Upper lobe of left lung (tissue), 6 donors: ENCODE results near the gene SLC19A1. TPM values are rescaled to one million over a fixed set of nuclear protein-coding genes. Genes with fewer than 3 reads are reported as not detected.

ENCODE experiments used
- ATAC-seq, 2 donors: fragments of 200-7000 bp; cut with Tn5 transposase; one replicate each; pipeline ENCODE4 v1.9.1; 2022; ENCODE audit warnings: mild to moderate bottlenecking in 2 of 2, moderate library complexity in 2 of 2; ENCODE audit not compliant: low FRiP score in 2 of 2
- DNase-seq, 2 donors: peaks; one replicate each; pipeline ENCODE4 v3.0.0-alpha.2; 2019 to 2020
- H3K27ac ChIP-seq, 4 donors: fragments of 200-600 bp; sonication (generic); one replicate each; pipeline ENCODE4 v1.5.1; 2016 to 2019
- H3K27me3 ChIP-seq, 4 donors: fragments of 200-600 bp; sonication (generic); one replicate each; pipeline ENCODE4 v1.5.1; 2017 to 2019
- H3K36me3 ChIP-seq, 4 donors: fragments of 200-600 bp; sonication (generic); one replicate each; pipeline ENCODE4 v1.5.1; 2016 to 2019
- H3K4me1 ChIP-seq, 4 donors: fragments of 200-600 bp; sonication (generic); one replicate each; pipeline ENCODE4 v1.5.1; 2018 to 2019
- H3K4me3 ChIP-seq, 4 donors: fragments of 200-600 bp; sonication (generic); one replicate each; pipeline ENCODE4 v1.5.1; 2017 to 2019; ENCODE audit warnings: mild to moderate bottlenecking in 2 of 4, moderate library complexity in 1 of 4
- H3K9me3 ChIP-seq, 4 donors: fragments of 200-600 bp; sonication (generic); one replicate each; pipeline ENCODE4 v1.5.1; 2018 to 2019
- EP300 ChIP-seq, 4 donors: sonication (generic); formaldehyde crosslinking; IDR thresholded peaks; one replicate each; pipeline ENCODE4 v1.5.1; 2017; ENCODE audit warnings: antibody characterized with exemption in 4 of 4, control low read depth in 2 of 4
- POLR2A ChIP-seq, 4 donors: fragments of 450-650 bp; IDR thresholded peaks; one replicate each; pipeline ENCODE4 v1.5.1; 2016 to 2017; ENCODE audit warnings: antibody characterized with exemption in 4 of 4, mild to moderate bottlenecking in 2 of 4
- POLR2AphosphoS5 ChIP-seq, 2 donors: sonication (generic); formaldehyde crosslinking; IDR thresholded peaks; one replicate each; pipeline ENCODE4 v1.5.1; 2017; ENCODE audit warnings: antibody characterized with exemption in 2 of 2
- WGBS, 2 donors: methylation state at CpG; one replicate each; pipeline ENCODE4 v1.1.5; 2017 to 2018; 5-methylcytosine and 5-hydroxymethylcytosine counted together
- total RNA-seq, 6 donors: library from RNA; depleted of rRNA in 4 of 6; stranded (reverse); fragments of >200 nt in 4 of 6; gene quantifications; one replicate each; pipeline versions ENCODE4 v1.1.0 to v1.2.1, GENCODE V29; 2016 to 2021
- TF ChIP-seq, protein P1 (sequence below), 6 experiments: fragments of 450-650 bp in 4 of 6; fragments of 200-600 bp in 2 of 6; sonication (generic) in 2 of 6; IDR thresholded peaks; one replicate each; pipeline ENCODE4 v1.5.1; 2016 to 2019; ENCODE audit warnings: antibody characterized with exemption in 6 of 6
- donor health status: DM: no; HTN: no; CAD: no; lungs with moderate emphysema.
- donor health status: DM: no; HTN: yes; CAD: no; lungs with severe emphysema.

SLC19A1 gene
- total RNA-seq, 6 donors from 2014 or later: 36.4 to 75.6 (median 49.9) TPM

DNA sequence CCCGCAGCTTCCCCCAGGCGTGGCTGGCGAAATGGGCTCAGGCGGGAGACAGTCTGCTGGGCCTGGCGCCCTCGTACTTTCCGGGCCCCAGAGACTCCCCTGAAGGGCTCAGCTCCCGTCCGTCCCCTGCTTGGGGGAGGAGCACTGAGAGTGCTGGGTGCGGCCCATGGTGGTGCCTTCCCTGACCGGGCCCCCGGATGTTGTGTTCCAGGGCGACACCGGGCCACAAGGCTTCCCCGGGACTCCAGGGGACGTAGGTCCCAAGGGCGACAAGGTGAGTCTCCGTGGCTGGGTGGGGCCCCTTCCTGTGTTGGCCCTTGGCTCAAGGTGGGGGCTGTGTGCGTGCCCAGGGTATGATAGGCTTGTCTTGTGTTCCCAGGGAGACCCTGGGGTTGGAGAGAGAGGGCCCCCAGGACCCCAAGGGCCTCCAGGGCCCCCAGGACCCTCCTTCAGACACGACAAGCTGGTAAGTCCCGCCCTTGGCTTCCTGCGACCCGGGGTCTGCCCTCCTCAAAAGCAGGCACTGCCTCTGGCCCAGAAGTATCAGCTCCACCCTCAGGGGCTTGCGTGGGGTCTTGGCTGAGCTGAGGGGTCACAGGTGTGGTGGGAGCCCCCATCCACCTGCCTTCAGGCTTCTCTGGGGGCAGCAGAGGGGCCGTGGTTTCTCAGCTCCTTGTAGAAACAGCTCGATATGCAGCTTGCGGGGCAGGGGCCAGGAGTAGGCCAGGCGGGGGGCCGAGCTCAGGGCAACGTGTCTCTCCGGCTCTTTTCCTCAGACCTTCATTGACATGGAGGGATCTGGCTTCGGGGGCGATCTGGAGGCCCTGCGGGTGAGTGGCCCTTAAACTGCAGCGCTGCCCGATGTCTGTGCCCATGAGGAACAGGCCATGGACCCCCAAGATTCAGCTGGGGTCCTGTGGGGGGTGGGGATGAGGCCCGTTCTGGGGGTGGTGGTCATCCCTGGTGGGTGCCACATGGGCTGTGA, 62.3 kb downstream of the SLC19A1 start:
- H3K27ac ChIP-seq: peak overlapping the region in 1 of 4 donors; percentile 42
- TF ChIP-seq POLR2AphosphoS5 (IDR thresholded peaks at IDR 0.05) (no peak), POLR2A (IDR thresholded peaks at IDR 0.05) (no peak), EP300 (IDR thresholded peaks at IDR 0.05) (no peak)
- TF ChIP-seq, protein P1, sequence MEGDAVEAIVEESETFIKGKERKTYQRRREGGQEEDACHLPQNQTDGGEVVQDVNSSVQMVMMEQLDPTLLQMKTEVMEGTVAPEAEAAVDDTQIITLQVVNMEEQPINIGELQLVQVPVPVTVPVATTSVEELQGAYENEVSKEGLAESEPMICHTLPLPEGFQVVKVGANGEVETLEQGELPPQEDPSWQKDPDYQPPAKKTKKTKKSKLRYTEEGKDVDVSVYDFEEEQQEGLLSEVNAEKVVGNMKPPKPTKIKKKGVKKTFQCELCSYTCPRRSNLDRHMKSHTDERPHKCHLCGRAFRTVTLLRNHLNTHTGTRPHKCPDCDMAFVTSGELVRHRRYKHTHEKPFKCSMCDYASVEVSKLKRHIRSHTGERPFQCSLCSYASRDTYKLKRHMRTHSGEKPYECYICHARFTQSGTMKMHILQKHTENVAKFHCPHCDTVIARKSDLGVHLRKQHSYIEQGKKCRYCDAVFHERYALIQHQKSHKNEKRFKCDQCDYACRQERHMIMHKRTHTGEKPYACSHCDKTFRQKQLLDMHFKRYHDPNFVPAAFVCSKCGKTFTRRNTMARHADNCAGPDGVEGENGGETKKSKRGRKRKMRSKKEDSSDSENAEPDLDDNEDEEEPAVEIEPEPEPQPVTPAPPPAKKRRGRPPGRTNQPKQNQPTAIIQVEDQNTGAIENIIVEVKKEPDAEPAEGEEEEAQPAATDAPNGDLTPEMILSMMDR (IDR thresholded peaks at IDR 0.05): no peak
- peaks cover 7 to 32% (median 17%) of the 10 kb centered on the region in 4 donors for H3K4me1 ChIP-seq
- DNase-seq: peak in 1 of 2 donors; percentile 56
- no peak for ATAC-seq
- H3K4me3 ChIP-seq: no peak overlapping the region
- no peaks in the 10 kb centered on the region for H3K27me3 ChIP-seq
- H3K36me3 ChIP-seq: peaks cover 0 to 30% (median 12%) of the 10 kb centered on the region in 4 donors
- no peaks in the 10 kb centered on the region for H3K9me3 ChIP-seq
- WGBS, 2 donors: 89 to 97% methylated on average over 15 to 34 of the region's 37 CpGs

DNA sequence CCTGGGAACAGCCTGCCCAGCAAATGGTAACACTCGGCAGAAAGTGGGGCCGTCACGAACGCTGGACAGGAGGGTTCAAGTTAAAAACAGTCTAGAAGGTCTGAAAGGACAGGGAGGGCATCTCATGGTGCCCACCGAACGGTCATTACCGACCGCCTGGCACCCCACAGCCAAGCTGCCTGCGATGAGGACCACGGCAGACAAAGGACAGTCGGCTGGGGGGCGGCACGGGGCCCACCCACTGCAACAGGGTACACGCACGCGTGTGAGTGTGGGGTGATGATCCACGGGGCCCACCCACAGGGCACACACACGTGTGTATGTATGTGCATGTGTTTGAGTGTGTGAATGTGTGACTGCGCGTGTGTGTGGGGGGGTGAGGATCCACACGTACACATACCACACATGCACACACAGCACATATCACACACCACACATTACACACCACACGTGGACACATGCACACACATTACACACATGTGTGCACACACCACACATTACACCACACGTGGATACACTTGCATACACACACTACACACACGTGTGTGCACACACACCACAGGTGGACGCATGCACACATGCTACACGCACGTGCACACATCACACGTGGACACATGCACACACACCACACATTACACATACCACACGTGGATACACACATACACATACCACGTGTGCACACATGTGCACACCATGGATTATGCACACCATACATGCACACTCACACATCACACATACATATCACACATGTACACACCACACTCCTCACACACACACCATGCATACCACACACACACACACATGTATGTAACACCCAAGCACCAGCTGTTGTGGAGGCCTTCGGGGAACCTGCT, 63.2 kb downstream of the SLC19A1 start:
- TF ChIP-seq POLR2AphosphoS5 (IDR thresholded peaks at IDR 0.05): peak in 1 of 2 donors; percentile 4
- TF ChIP-seq POLR2A (IDR thresholded peaks at IDR 0.05): no peak
- no peak for TF ChIP-seq EP300 (IDR thresholded peaks at IDR 0.05)
- peaks cover 0 to 34% (median 14%) of the 10 kb centered on the region in 4 donors for H3K36me3 ChIP-seq
- H3K9me3 ChIP-seq: no peaks in the 10 kb centered on the region
- H3K4me1 ChIP-seq: peaks cover 7 to 32% (median 17%) of the 10 kb centered on the region in 4 donors
- H3K27me3 ChIP-seq: no peaks in the 10 kb centered on the region
- WGBS, 2 donors: 90 to 91% methylated on average over 23 to 31 of the region's 31 CpGs
- DNase-seq (peak in 1 of 2 donors; percentile 74), ATAC-seq (no peak)
- peak overlapping the region in 2 of 4 donors; percentile 10 to 23 for H3K4me3 ChIP-seq
- peak overlapping the region; percentile 57 to 78 (median 68) for H3K27ac ChIP-seq

DNA sequence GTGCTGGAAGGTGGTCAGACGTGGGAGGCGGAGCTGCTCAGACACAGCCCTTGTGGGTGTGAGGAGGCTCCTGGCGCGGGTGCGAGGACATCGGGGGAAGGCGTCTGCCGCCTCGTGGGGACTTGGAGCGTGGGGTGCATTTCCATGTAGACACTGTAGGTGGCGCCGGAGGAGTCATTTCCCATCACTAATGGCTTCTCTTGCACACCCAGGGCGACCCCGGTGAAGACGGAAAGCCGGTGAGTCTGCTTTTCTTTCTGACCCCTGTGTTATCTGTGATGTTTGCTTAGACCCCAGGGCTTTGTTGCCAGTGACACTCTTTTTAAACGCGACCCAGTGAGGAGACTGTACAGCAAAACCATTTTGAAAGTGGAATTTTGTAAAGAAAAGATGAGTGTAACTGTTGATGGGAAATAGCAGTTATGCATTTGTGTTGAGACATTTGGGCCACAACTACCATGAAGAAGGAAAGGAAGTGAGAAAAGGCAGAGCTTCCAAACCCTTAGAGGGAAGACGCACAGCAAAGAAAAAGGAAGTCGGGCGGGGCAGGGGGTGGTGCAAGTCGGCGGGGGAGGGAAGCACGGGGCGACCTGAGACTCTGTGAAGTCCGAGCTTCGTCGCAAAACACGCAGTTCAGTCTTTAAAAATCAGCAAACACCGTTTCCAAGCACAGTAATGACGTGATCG, 64.0 kb downstream of the SLC19A1 start:
- no peaks in the 10 kb centered on the region for H3K9me3 ChIP-seq
- H3K27me3 ChIP-seq: no peaks in the 10 kb centered on the region
- ATAC-seq (peak; percentile 61 to 85), DNase-seq (peak; percentile 48 to 82)
- H3K4me3 ChIP-seq: peak overlapping the region in 3 of 4 donors; percentile 10 to 33 (median 23)
- H3K27ac ChIP-seq: peak overlapping the region; percentile 57 to 78 (median 68)
- peaks cover 0 to 34% (median 12%) of the 10 kb centered on the region in 4 donors for H3K36me3 ChIP-seq
- TF ChIP-seq, protein P1 (IDR thresholded peaks at IDR 0.05): peak; percentile 69 to 94 (median 92)
- no peak for TF ChIP-seq POLR2A (IDR thresholded peaks at IDR 0.05)
- 24 to 33% methylated on average over 31 to 32 of the region's 32 CpGs for WGBS, 2 donors
- H3K4me1 ChIP-seq: peaks cover 7 to 29% (median 17%) of the 10 kb centered on the region in 4 donors

DNA sequence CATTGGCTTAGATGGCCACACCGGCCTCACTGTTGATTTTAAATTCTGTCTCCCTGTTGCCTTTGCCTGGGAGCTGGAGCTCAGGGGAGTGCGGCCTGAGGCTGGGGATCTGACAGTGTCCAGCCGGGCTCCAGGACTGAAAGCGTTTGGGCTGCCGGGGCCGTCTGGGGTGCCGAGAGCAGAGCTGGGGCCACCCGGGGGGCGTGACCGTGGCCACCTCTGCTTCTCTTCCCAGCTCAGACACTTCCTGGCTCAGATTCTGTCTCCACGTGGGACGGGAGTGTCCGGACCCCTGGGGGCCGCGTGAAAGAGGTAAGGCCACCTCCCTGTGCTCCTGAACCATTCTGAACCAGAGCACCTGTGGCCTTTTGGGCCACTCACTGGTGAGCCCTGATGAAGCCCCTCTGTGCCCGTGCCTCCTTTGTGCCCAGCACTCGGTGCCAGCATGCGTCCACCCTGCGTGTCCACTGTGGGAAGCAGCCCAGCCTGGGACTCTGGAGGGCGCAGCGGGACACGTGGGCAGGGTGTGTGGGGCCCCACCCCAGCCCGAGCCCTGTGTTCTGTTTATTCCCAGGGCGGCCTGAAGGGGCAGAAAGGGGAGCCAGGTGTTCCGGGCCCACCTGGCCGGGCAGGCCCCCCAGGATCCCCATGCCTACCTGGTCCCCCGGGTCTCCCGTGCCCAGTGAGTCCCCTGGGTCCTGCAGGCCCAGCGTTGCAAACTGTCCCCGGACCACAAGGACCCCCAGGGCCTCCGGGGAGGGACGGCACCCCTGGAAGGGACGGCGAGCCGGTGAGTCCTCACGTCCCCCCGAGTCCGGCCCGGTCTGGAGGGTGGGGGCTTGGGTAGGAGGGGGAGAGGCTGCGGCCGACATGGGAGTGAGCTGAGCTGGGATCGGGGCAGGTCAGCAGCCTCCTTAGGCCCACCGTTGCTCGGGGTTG, 64.8 kb downstream of the SLC19A1 start:
- ATAC-seq: no peak
- peak in 1 of 2 donors; percentile 81 for DNase-seq
- WGBS, 2 donors: 76 to 77% methylated on average over 12 to 42 of the region's 44 CpGs
- Histone ChIP-seq H3K4me1 (peaks cover 7 to 21% (median 17%) of the 10 kb centered on the region in 4 donors), H3K36me3 (peaks cover 0 to 26% (median 8%) of the 10 kb centered on the region in 4 donors), H3K9me3 (no peaks in the 10 kb centered on the region), H3K27ac (peak overlapping the region; percentile 57 to 78 (median 68)), H3K27me3 (no peaks in the 10 kb centered on the region), H3K4me3 (peak overlapping the region in 1 of 4 donors; percentile 23)
- TF ChIP-seq, protein P1 (IDR thresholded peaks at IDR 0.05): no peak
- TF ChIP-seq POLR2AphosphoS5 (IDR thresholded peaks at IDR 0.05): no peak
- no peak for TF ChIP-seq POLR2A (IDR thresholded peaks at IDR 0.05)
- TF ChIP-seq EP300 (IDR thresholded peaks at IDR 0.05): no peak
